GM19372 (cell line): ENCODE results near the gene ZMYND8.
A peak's percentile ranks its signal among the peaks of the same experiment; 100 is the strongest.
"Not testable (repeated sequence)": the region's sequence is repeated elsewhere in the genome, so short reads cannot be mapped to it uniquely, and the experiment has no call there.

Experiments used
- ATAC-seq: cut with Tn5 transposase; IDR thresholded peaks from one replicate; pipeline ENCODE4 v1.9.1; 2021; ENCODE audit warnings: mild to moderate bottlenecking, low read depth, moderate library complexity; ENCODE audit not compliant: unreplicated experiment

ZMYND8 gene

GRCh38 chr20:47290666-47291430, 65.7 kb downstream of the ZMYND8 start:
- no peak for ATAC-seq

- no peak for ATAC-seq
Observed at GRCh38 chr20:47290008-47290407, 66.5 kb downstream of the ZMYND8 start.

- ATAC-seq: no peak
Observed at GRCh38 chr20:47289096-47289495, 67.4 kb downstream of the ZMYND8 start.

GRCh38 chr20:47288530-47288929, 68.0 kb downstream of the ZMYND8 start:
- not testable (repeated sequence) for ATAC-seq

GRCh38 chr20:47287609-47288144, 68.8 kb downstream of the ZMYND8 start:
- ATAC-seq: no peak

GRCh38 chr20:47286681-47287080, 69.8 kb downstream of the ZMYND8 start:
- no peak for ATAC-seq

- no peak for ATAC-seq
Observed at GRCh38 chr20:47285189-47285588, 71.3 kb downstream of the ZMYND8 start.

GRCh38 chr20:47284373-47284772, 72.1 kb downstream of the ZMYND8 start:
- ATAC-seq: no peak

- no peak for ATAC-seq
Observed at GRCh38 chr20:47283411-47283810, 73.1 kb downstream of the ZMYND8 start.

- no peak for ATAC-seq
Observed at GRCh38 chr20:47282864-47283263, 73.6 kb downstream of the ZMYND8 start.

- ATAC-seq: no peak
Observed at GRCh38 chr20:47281376-47281775, 75.1 kb downstream of the ZMYND8 start.

GRCh38 chr20:47280668-47281067, 75.8 kb downstream of the ZMYND8 start:
- ATAC-seq: no peak

- no peak for ATAC-seq
Observed at GRCh38 chr20:47280228-47280627, 76.3 kb downstream of the ZMYND8 start.

- ATAC-seq: no peak
Observed at GRCh38 chr20:47278907-47279348, 77.6 kb downstream of the ZMYND8 start.

- not testable (repeated sequence) for ATAC-seq
Observed at GRCh38 chr20:47277535-47277872, 79.0 kb downstream of the ZMYND8 start.

- ATAC-seq: no peak
Observed at GRCh38 chr20:47276851-47277534, 79.5 kb downstream of the ZMYND8 start.

GRCh38 chr20:47276251-47276650, 80.2 kb downstream of the ZMYND8 start:
- ATAC-seq: no peak

GRCh38 chr20:47275548-47275947, 81.0 kb downstream of the ZMYND8 start:
- ATAC-seq: no peak

- ATAC-seq: peak; percentile 74
Observed at GRCh38 chr20:47274401-47275108, 81.9 kb downstream of the ZMYND8 start.

GRCh38 chr20:47273591-47274235, 82.8 kb downstream of the ZMYND8 start:
- no peak for ATAC-seq
